MM.1S (cell line): Measurements from ENCODE around the gene LHPP.

Experiments
- EZH2 ChIP-seq: fragments of 300-600 bp; sonication (generic); optimal IDR thresholded peaks from 2 replicates; pipeline ENCODE3; 2017; ENCODE audit warnings: low read depth, mild to moderate bottlenecking, antibody characterized with exemption, low read length, mixed read lengths
- EZH2phosphoT487 ChIP-seq: fragments of 300-600 bp; sonication (generic); IDR thresholded peaks from 2 replicates; pipeline ENCODE4 v1.6.1; 2018; ENCODE audit warnings: antibody characterized with exemption, low read length
- TF ChIP-seq, protein P1 (sequence below): fragments of 300-600 bp; sonication (generic); IDR thresholded peaks from 2 replicates; pipeline ENCODE4 v1.5.1; 2016; ENCODE audit warnings: antibody characterized with exemption, low read length, mixed read lengths

DNA sequence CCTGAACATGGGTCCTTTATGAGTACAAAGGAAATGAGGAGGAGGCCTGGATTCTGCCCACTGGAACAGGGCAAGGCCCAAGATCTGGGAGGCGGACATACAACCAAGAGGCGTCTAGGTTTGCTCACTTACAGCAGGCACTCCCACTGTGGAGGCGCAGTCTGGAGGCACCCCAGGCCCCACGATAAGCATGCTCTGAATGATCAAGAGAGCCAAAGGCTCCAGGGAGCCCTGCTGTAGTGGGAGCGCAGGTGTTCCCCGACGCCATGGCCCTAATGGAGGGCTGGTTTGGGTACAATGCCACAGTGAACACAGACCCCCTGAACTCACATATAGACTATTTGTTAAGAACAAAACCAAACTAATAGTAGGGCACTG lies 194.5 kb downstream of the LHPP start:
- TF ChIP-seq, protein P1, sequence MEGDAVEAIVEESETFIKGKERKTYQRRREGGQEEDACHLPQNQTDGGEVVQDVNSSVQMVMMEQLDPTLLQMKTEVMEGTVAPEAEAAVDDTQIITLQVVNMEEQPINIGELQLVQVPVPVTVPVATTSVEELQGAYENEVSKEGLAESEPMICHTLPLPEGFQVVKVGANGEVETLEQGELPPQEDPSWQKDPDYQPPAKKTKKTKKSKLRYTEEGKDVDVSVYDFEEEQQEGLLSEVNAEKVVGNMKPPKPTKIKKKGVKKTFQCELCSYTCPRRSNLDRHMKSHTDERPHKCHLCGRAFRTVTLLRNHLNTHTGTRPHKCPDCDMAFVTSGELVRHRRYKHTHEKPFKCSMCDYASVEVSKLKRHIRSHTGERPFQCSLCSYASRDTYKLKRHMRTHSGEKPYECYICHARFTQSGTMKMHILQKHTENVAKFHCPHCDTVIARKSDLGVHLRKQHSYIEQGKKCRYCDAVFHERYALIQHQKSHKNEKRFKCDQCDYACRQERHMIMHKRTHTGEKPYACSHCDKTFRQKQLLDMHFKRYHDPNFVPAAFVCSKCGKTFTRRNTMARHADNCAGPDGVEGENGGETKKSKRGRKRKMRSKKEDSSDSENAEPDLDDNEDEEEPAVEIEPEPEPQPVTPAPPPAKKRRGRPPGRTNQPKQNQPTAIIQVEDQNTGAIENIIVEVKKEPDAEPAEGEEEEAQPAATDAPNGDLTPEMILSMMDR = no peak
- TF ChIP-seq EZH2phosphoT487 (no peak), EZH2 (no peak)
